Thyroid gland (tissue), 4 donors: ENCODE measurements around the gene CLASP1. TPM values are rescaled to one million over a fixed set of nuclear protein-coding genes. Genes with fewer than 3 reads are reported as not detected.
A peak's percentile ranks its signal among the peaks of the same experiment; 100 is the strongest.

ENCODE experiments used
- DNase-seq, 2 donors: peaks; one replicate each; pipeline ENCODE4 v3.0.0-alpha.2; 2019
- H3K27ac ChIP-seq, 3 donors: fragments of 200-600 bp; sonication (generic); 1 replicate in 2 of 3; 2 replicates in 1 of 3; pipeline ENCODE4 v1.5.1; 2016 to 2019; ENCODE audit warnings: mild to moderate bottlenecking in 1 of 3, moderate library complexity in 1 of 3
- H3K27me3 ChIP-seq: fragments of 200-600 bp; sonication (generic); one replicate; pipeline ENCODE4 v1.5.1; 2019
- H3K36me3 ChIP-seq, 2 donors: fragments of 200-600 bp; sonication (generic); one replicate each; pipeline ENCODE4 v1.5.1; 2016 to 2019
- H3K4me1 ChIP-seq, 2 donors: fragments of 200-600 bp; sonication (generic); one replicate each; pipeline ENCODE4 v1.5.1; 2017 to 2019
- H3K4me3 ChIP-seq, 3 donors: fragments of 200-600 bp; sonication (generic); replicated peaks in 1 of 3; 1 replicate in 2 of 3; 2 replicates in 1 of 3; pipeline ENCODE4 v1.5.1; 2016; ENCODE audit warnings: mild to moderate bottlenecking in 1 of 3
- H3K9me3 ChIP-seq: fragments of 200-600 bp; sonication (generic); one replicate; pipeline ENCODE4 v1.5.1; 2017
- POLR2A ChIP-seq, 2 donors: fragments of 450-650 bp; IDR thresholded peaks; one replicate each; pipeline ENCODE4 v1.6.1; 2017; ENCODE audit warnings: antibody characterized with exemption in 2 of 2, mild to moderate bottlenecking in 2 of 2, moderate library complexity in 1 of 2
- WGBS, 2 donors: methylation state at CpG; one replicate each; pipeline ENCODE4 v1.1.5; 2017; 5-methylcytosine and 5-hydroxymethylcytosine counted together
- intact Hi-C: fragments of 100-400 bp; cut with DNase I; formaldehyde crosslinking; loops from one replicate; pipeline ENCODE4 v1.15.1; 2023
- total RNA-seq, 4 donors: library from RNA; depleted of rRNA; stranded (reverse); fragments of >200 nt; gene quantifications; one replicate each; pipeline ENCODE4 v1.2.3, GENCODE V29; 2016
- TF ChIP-seq, protein P1 (sequence below), 6 experiments: fragments of 200-600 bp in 3 of 6; fragments of 450-650 bp in 3 of 6; sonication (generic) in 3 of 6; IDR thresholded peaks; one replicate each; pipeline ENCODE4 v1.5.1; 2016 to 2019; ENCODE audit warnings: antibody characterized with exemption in 6 of 6, mild to moderate bottlenecking in 2 of 6, inconsistent platforms in 1 of 6, moderate library complexity in 1 of 6

The CLASP1 gene
- total RNA-seq, 4 donors from 2014 or later: 69.3 to 110 (median 98.3) TPM

- Histone ChIP-seq H3K4me1 (peaks cover 20 to 32% of the 10 kb centered on the region in 2 donors), H3K36me3 (no peaks in the 10 kb centered on the region), H3K9me3 (no peaks in the 10 kb centered on the region), H3K4me3 (no peak overlapping the region), H3K27ac (no peak overlapping the region), H3K27me3 (no peaks in the 10 kb centered on the region)
- TF ChIP-seq, protein P1, sequence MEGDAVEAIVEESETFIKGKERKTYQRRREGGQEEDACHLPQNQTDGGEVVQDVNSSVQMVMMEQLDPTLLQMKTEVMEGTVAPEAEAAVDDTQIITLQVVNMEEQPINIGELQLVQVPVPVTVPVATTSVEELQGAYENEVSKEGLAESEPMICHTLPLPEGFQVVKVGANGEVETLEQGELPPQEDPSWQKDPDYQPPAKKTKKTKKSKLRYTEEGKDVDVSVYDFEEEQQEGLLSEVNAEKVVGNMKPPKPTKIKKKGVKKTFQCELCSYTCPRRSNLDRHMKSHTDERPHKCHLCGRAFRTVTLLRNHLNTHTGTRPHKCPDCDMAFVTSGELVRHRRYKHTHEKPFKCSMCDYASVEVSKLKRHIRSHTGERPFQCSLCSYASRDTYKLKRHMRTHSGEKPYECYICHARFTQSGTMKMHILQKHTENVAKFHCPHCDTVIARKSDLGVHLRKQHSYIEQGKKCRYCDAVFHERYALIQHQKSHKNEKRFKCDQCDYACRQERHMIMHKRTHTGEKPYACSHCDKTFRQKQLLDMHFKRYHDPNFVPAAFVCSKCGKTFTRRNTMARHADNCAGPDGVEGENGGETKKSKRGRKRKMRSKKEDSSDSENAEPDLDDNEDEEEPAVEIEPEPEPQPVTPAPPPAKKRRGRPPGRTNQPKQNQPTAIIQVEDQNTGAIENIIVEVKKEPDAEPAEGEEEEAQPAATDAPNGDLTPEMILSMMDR (IDR thresholded peaks at IDR 0.05): no peak
- TF ChIP-seq POLR2A (IDR thresholded peaks at IDR 0.05): no peak
- 41 to 50% methylated on average over 1 of the region's 1 CpG for WGBS, 2 donors
- intact Hi-C loops: no loop called here
- peak in 1 of 2 donors; percentile 21 for DNase-seq
Observed at GRCh38 chr2:121489284-121489683, 160.0 kb downstream of the CLASP1 start.

DNA sequence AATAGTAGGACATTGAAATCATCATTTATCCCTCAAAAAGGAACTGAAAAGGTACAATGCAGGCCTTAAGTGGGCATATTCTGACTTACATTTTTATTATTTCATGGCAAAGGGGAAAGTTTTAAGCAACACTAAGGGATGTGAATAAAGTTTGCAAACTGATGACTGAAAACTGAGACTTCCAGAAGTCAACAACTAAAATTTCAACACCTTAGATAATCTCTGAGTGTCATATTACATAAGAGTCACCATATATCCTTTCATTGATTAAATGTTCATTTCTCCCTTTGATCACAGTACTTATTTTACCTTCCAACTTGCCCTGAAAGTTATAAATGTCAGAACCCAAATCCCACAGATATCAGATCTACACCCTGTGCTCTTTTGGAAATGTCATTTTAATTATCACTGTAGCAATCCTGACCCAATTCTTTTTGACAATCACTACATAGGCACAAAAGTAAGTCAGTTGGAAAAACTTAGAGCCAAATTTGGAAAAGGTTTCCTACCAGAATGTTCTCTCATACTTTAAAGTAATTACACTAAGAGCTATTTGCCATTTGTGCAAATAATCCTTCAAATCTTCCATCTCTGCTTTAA is 163.0 kb downstream of the CLASP1 start:
- Histone ChIP-seq H3K27me3 (no peaks in the 10 kb centered on the region), H3K4me3 (no peak overlapping the region), H3K36me3 (no peaks in the 10 kb centered on the region), H3K4me1 (peaks cover 20 to 32% of the 10 kb centered on the region in 2 donors), H3K27ac (no peak overlapping the region), H3K9me3 (no peaks in the 10 kb centered on the region)
- no peak for DNase-seq
- TF ChIP-seq POLR2A (IDR thresholded peaks at IDR 0.05): no peak
- TF ChIP-seq, protein P1 (IDR thresholded peaks at IDR 0.05): no peak
- intact Hi-C loops: no loop called here

- H3K27ac ChIP-seq: no peak overlapping the region
- no peaks in the 10 kb centered on the region for H3K9me3 ChIP-seq
- no peaks in the 10 kb centered on the region for H3K27me3 ChIP-seq
- no peaks in the 10 kb centered on the region for H3K36me3 ChIP-seq
- DNase-seq: no peak
- intact Hi-C loops: no loop called here
- no peak overlapping the region for H3K4me3 ChIP-seq
- peaks cover 25 to 30% of the 10 kb centered on the region in 2 donors for H3K4me1 ChIP-seq
- TF ChIP-seq, protein P1 (IDR thresholded peaks at IDR 0.05): no peak
- TF ChIP-seq POLR2A (IDR thresholded peaks at IDR 0.05): no peak
Observed at GRCh38 chr2:121485039-121485438, 164.2 kb downstream of the CLASP1 start.

DNA sequence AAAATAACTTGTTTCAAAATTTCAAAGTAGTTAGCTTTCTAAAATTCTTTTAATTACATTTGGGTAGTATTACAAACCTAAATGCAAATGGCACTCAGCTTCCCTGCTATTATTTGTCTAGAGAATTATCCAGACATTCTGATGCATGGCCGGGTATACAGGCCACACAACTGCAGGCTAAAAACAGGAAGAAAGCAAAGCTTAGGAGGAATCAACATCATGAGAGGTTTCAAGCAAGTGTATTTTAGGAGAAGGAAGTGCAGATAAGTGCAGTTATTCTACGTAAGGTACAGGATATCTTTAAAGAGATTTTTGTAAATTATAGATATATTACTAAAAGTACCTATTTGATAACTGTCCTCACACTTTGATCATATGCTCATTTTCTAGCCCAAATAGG is 165.4 kb downstream of the CLASP1 start:
- Histone ChIP-seq H3K9me3 (no peaks in the 10 kb centered on the region), H3K36me3 (no peaks in the 10 kb centered on the region), H3K4me3 (no peak overlapping the region), H3K4me1 (peaks cover 21 to 27% of the 10 kb centered on the region in 2 donors), H3K27ac (no peak overlapping the region), H3K27me3 (no peaks in the 10 kb centered on the region)
- TF ChIP-seq POLR2A (IDR thresholded peaks at IDR 0.05): no peak
- TF ChIP-seq, protein P1 (IDR thresholded peaks at IDR 0.05): no peak
- intact Hi-C loops: no loop called here
- DNase-seq: no peak
- 86 to 95% methylated on average over 2 of the region's 2 CpGs for WGBS, 2 donors

DNA sequence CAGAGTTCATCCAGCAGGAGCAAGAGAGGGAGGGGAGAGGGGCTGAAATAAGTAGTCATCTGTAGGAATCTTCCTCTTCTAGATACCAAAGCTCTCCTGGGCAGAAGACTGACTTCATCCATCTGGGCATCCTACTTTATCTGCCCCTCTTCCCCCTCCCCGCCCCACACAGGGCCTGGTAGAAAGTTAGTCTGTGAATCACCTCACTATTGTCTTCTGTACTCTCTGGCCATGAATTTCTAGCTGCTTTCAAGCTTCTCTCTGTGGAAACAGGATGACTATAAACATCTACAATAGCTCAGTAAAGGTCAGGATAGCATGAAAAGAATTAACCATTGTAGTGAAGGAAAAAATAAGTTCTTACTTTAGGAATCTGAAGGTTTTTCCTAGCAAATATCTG is 166.2 kb downstream of the CLASP1 start:
- DNase-seq: no peak
- Histone ChIP-seq H3K36me3 (no peaks in the 10 kb centered on the region), H3K9me3 (no peaks in the 10 kb centered on the region), H3K27me3 (no peaks in the 10 kb centered on the region), H3K27ac (no peak overlapping the region), H3K4me3 (no peak overlapping the region), H3K4me1 (peaks cover 18% of the 10 kb centered on the region in 2 donors)
- TF ChIP-seq, protein P1 (IDR thresholded peaks at IDR 0.05): no peak
- TF ChIP-seq POLR2A (IDR thresholded peaks at IDR 0.05): no peak
- intact Hi-C loops: no loop called here
- 96 to 100% methylated on average over 1 of the region's 1 CpG for WGBS, 2 donors
